Ishikawa (cell line): ENCODE measurements around the gene RNF213.

Experiments
- CEBPB ChIP-seq: IDR thresholded peaks from 2 replicates; pipeline ENCODE4 v1.6.1; 2012
- CREB1 ChIP-seq: IDR thresholded peaks from 2 replicates; pipeline ENCODE4 v1.6.1; 2012; ENCODE audit warnings: low read depth
- EGR1 ChIP-seq: IDR thresholded peaks from 2 replicates; pipeline ENCODE4 v1.6.1; 2012
- EP300 ChIP-seq: IDR thresholded peaks from 2 replicates; pipeline ENCODE4 v1.6.1; 2012; ENCODE audit warnings: borderline replicate concordance
- FOXM1 ChIP-seq: IDR thresholded peaks from 2 replicates; pipeline ENCODE4 v1.6.1; 2012; ENCODE audit warnings: low read depth, borderline replicate concordance
- MAX ChIP-seq: IDR thresholded peaks from 2 replicates; pipeline ENCODE4 v1.6.1; 2012
- NFIC ChIP-seq: IDR thresholded peaks from 2 replicates; pipeline ENCODE4 v1.6.1; 2012
- RAD21 ChIP-seq: IDR thresholded peaks from 2 replicates; pipeline ENCODE4 v1.6.1; 2012; ENCODE audit warnings: low read depth
- REST ChIP-seq: IDR thresholded peaks from 2 replicates; pipeline ENCODE4 v1.6.1; 2012; ENCODE audit warnings: low read depth, mild to moderate bottlenecking
- TAF1 ChIP-seq: IDR thresholded peaks from 2 replicates; pipeline ENCODE4 v1.6.1; 2012; ENCODE audit warnings: low read depth, mild to moderate bottlenecking
- TCF12 ChIP-seq: IDR thresholded peaks from 2 replicates; pipeline ENCODE4 v1.6.1; 2012; ENCODE audit warnings: low read depth
- TEAD4 ChIP-seq: IDR thresholded peaks from 2 replicates; pipeline ENCODE4 v1.6.1; 2012
- USF1 ChIP-seq: IDR thresholded peaks from 2 replicates; pipeline ENCODE4 v1.6.1; 2012
- YY1 ChIP-seq: IDR thresholded peaks from 2 replicates; pipeline ENCODE4 v1.6.1; 2012; ENCODE audit warnings: low read depth
- ZBTB7A ChIP-seq: IDR thresholded peaks from 2 replicates; pipeline ENCODE4 v1.6.1; 2012; ENCODE audit warnings: low read depth

Gene RNF213

GRCh38 chr17:80319262-80319998 is 58.8 kb downstream of the RNF213 start:
- TF ChIP-seq ZBTB7A (no peak), TCF12 (no peak), EGR1 (no peak), CEBPB (no peak), TEAD4 (no peak), TAF1 (no peak)

- TF ChIP-seq ZBTB7A (no peak), TCF12 (no peak), EGR1 (no peak), TAF1 (no peak), REST (no peak), TEAD4 (no peak), RAD21 (no peak), YY1 (no peak), USF1 (no peak), FOXM1 (no peak), CEBPB (no peak), NFIC (no peak), CREB1 (no peak), MAX (no peak), EP300 (no peak)
Measured at GRCh38 chr17:80319999-80320344, 59.3 kb downstream of the RNF213 start.

- TF ChIP-seq CREB1 (no peak), YY1 (no peak), EP300 (no peak), TEAD4 (no peak), FOXM1 (no peak), TCF12 (no peak), RAD21 (no peak), CEBPB (no peak), NFIC (no peak), USF1 (no peak), REST (no peak), MAX (no peak), ZBTB7A (no peak), TAF1 (no peak), EGR1 (no peak)
Measured at GRCh38 chr17:80320496-80320895, 59.8 kb downstream of the RNF213 start.

- no peak for TF ChIP-seq ZBTB7A
- no peak for TF ChIP-seq MAX
- TF ChIP-seq CREB1, result no peak
- TF ChIP-seq REST, result no peak
- TF ChIP-seq TEAD4, result no peak
- no peak for TF ChIP-seq TCF12
Measured at GRCh38 chr17:80322864-80323263, 62.2 kb downstream of the RNF213 start.

GRCh38 chr17:80323982-80324381 is 63.3 kb downstream of the RNF213 start:
- TF ChIP-seq ZBTB7A, result no peak
- no peak for TF ChIP-seq FOXM1
- TF ChIP-seq RAD21, result no peak
